OCI-LY1 (cell line): Measurements from ENCODE around the gene TMEM132C.

Source experiments
- H2AFZ ChIP-seq: fragments of 200-600 bp; sonication (generic), shearing (Covaris generic); 2 replicates; pipeline ENCODE4 v1.6.0; 2014; ENCODE audit warnings: antibody characterized with exemption, mild to moderate bottlenecking, low read length
- H3F3A ChIP-seq: fragments of 200-600 bp; sonication (generic), shearing (Covaris generic); 2 replicates; pipeline ENCODE4 v1.6.0; 2014; ENCODE audit warnings: mild to moderate bottlenecking, antibody characterized with exemption, low read length, moderate library complexity; ENCODE audit not compliant: insufficient read depth
- H3K27ac ChIP-seq: fragments of 200-600 bp; sonication (generic); 2 replicates; pipeline ENCODE4 v1.5.1; 2014; ENCODE audit warnings: low read length, mixed run types, mild to moderate bottlenecking, low read depth; ENCODE audit not compliant: poor library complexity, severe bottlenecking
- H3K27me3 ChIP-seq: fragments of 200-600 bp; sonication (generic); 2 replicates; pipeline ENCODE4 v1.6.0; 2014; ENCODE audit warnings: antibody characterized with exemption, mild to moderate bottlenecking, low read length, moderate library complexity; ENCODE audit not compliant: insufficient read depth
- H3K36me3 ChIP-seq: fragments of 200-600 bp; sonication (generic); 2 replicates; pipeline ENCODE4 v1.6.1; 2014; ENCODE audit warnings: mild to moderate bottlenecking, antibody characterized with exemption, low read length, moderate library complexity, mixed read lengths; ENCODE audit not compliant: insufficient read depth
- H3K4me1 ChIP-seq: fragments of 200-600 bp; sonication (generic); 2 replicates; pipeline ENCODE4 v1.5.1; 2014; ENCODE audit warnings: mild to moderate bottlenecking, low read length, moderate library complexity; ENCODE audit not compliant: insufficient read depth, severe bottlenecking
- H3K4me2 ChIP-seq: fragments of 200-600 bp; sonication (generic), shearing (Covaris generic); 2 replicates; pipeline ENCODE4 v1.6.1; 2014; ENCODE audit warnings: low read length
- H3K4me3 ChIP-seq: fragments of 200-600 bp; sonication (generic); 2 replicates; pipeline ENCODE4 v1.5.1; 2014; ENCODE audit warnings: low read length, low read depth, mild to moderate bottlenecking, mixed read lengths; ENCODE audit not compliant: poor library complexity, severe bottlenecking
- H3K79me2 ChIP-seq: fragments of 200-600 bp; shearing (Covaris generic); 2 replicates; pipeline ENCODE4 v1.6.1; 2016; ENCODE audit warnings: mixed run types, low read length, mixed read lengths; ENCODE audit not compliant: insufficient read depth
- H3K9ac ChIP-seq: fragments of 200-600 bp; sonication (generic), shearing (Covaris generic); 2 replicates; pipeline ENCODE4 v1.6.1; 2014; ENCODE audit warnings: mild to moderate bottlenecking, low read length, mixed read lengths
- H3K9me2 ChIP-seq: fragments of 200-600 bp; sonication (generic), shearing (Covaris generic); 2 replicates; pipeline ENCODE4 v1.6.1; 2014; ENCODE audit warnings: low read depth, mild to moderate bottlenecking, low read length, mixed read lengths
- H3K9me3 ChIP-seq: fragments of 200-600 bp; shearing (Covaris generic); 2 replicates; pipeline ENCODE4 v1.6.1; 2014; ENCODE audit warnings: low read length, mixed read lengths
- H4K20me1 ChIP-seq: fragments of 200-600 bp; sonication (generic), shearing (Covaris generic); 2 replicates; pipeline ENCODE4 v1.6.0; 2016; ENCODE audit warnings: mild to moderate bottlenecking, low read length; ENCODE audit not compliant: insufficient read depth
- EZH2 ChIP-seq: fragments of 200-600 bp; sonication (generic), shearing (Covaris generic); IDR thresholded peaks from 2 replicates; pipeline ENCODE4 v1.8.0; 2017; ENCODE audit warnings: borderline replicate concordance, mixed run types, mild to moderate bottlenecking, antibody characterized with exemption, low read length, moderate library complexity, mixed read lengths
- TF ChIP-seq, protein P1 (sequence below): fragments of 200-600 bp; sonication (generic), shearing (Covaris generic); IDR thresholded peaks from 2 replicates; pipeline ENCODE4 v1.5.1; 2017; ENCODE audit warnings: mild to moderate bottlenecking, antibody characterized with exemption, low read length, moderate library complexity, mixed read lengths

The TMEM132C gene

GRCh38 chr12:128339631-128340030 lies 72.7 kb downstream of the TMEM132C start:
- TF ChIP-seq EZH2: no peak
- Histone ChIP-seq H3K9me3 (no peaks in the 10 kb centered on the region), H3K9ac (no peak overlapping the region), H3K36me3 (no peaks in the 10 kb centered on the region), H3K4me2 (no peak overlapping the region), H3K4me3 (no peak overlapping the region), H3K4me1 (no peaks in the 10 kb centered on the region), H3K79me2 (no peaks in the 10 kb centered on the region), H2AFZ (no peak overlapping the region), H4K20me1 (no peaks in the 10 kb centered on the region), H3K27ac (no peak overlapping the region), H3F3A (no peaks in the 10 kb centered on the region), H3K27me3 (no peaks in the 10 kb centered on the region), H3K9me2 (no peaks in the 10 kb centered on the region)

DNA sequence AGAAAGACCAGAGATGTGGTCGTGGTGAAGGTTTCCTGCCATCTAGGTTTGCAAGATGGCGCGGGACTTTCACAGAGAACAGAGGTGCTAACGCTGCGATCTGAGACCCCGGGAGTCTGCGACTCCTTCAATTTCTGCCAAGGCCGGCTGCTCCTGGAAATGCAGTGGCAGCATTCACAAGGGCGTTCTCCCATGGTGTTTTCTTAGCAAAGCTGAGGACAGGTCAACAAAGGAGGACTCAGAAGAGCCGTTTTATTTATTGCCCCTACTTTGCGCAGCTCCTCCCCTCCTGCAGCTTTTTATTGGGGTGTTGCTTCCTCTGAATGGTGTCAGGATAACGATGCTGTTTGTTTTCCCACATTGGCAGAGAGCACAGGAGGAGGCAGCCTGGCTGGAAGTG lies 86.3 kb downstream of the TMEM132C start:
- no peaks in the 10 kb centered on the region for H3K36me3 ChIP-seq
- no peaks in the 10 kb centered on the region for H3K9me3 ChIP-seq
- H3K9ac ChIP-seq: no peak overlapping the region
- no peaks in the 10 kb centered on the region for H3F3A ChIP-seq
- H2AFZ ChIP-seq: no peak overlapping the region
- H3K27me3 ChIP-seq: no peaks in the 10 kb centered on the region
- no peaks in the 10 kb centered on the region for H3K9me2 ChIP-seq
- no peak overlapping the region for H3K4me2 ChIP-seq
- H3K4me3 ChIP-seq: no peak overlapping the region
- no peak overlapping the region for H3K27ac ChIP-seq
- H3K4me1 ChIP-seq: no peaks in the 10 kb centered on the region
- TF ChIP-seq, protein P1, sequence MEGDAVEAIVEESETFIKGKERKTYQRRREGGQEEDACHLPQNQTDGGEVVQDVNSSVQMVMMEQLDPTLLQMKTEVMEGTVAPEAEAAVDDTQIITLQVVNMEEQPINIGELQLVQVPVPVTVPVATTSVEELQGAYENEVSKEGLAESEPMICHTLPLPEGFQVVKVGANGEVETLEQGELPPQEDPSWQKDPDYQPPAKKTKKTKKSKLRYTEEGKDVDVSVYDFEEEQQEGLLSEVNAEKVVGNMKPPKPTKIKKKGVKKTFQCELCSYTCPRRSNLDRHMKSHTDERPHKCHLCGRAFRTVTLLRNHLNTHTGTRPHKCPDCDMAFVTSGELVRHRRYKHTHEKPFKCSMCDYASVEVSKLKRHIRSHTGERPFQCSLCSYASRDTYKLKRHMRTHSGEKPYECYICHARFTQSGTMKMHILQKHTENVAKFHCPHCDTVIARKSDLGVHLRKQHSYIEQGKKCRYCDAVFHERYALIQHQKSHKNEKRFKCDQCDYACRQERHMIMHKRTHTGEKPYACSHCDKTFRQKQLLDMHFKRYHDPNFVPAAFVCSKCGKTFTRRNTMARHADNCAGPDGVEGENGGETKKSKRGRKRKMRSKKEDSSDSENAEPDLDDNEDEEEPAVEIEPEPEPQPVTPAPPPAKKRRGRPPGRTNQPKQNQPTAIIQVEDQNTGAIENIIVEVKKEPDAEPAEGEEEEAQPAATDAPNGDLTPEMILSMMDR: no peak
- TF ChIP-seq EZH2: no peak
- H4K20me1 ChIP-seq: no peaks in the 10 kb centered on the region
- H3K79me2 ChIP-seq: no peaks in the 10 kb centered on the region

GRCh38 chr12:128356547-128356946 lies 89.6 kb downstream of the TMEM132C start:
- Histone ChIP-seq H3K4me2 (no peak overlapping the region), H3K4me3 (no peak overlapping the region), H3K79me2 (no peaks in the 10 kb centered on the region), H3K4me1 (no peaks in the 10 kb centered on the region), H3K36me3 (no peaks in the 10 kb centered on the region), H2AFZ (no peak overlapping the region), H3K27me3 (no peaks in the 10 kb centered on the region), H4K20me1 (no peaks in the 10 kb centered on the region), H3K9me2 (no peaks in the 10 kb centered on the region), H3K9me3 (no peaks in the 10 kb centered on the region), H3K9ac (no peak overlapping the region), H3F3A (no peaks in the 10 kb centered on the region), H3K27ac (no peak overlapping the region)
- TF ChIP-seq, protein P1: no peak
- TF ChIP-seq EZH2: no peak

GRCh38 chr12:128361400-128361995 lies 94.5 kb downstream of the TMEM132C start:
- H3K4me2 ChIP-seq: no peak overlapping the region
- H3K79me2 ChIP-seq: no peaks in the 10 kb centered on the region
- no peaks in the 10 kb centered on the region for H4K20me1 ChIP-seq
- no peaks in the 10 kb centered on the region for H3K4me1 ChIP-seq
- H3K27ac ChIP-seq: no peak overlapping the region
- H3K9me2 ChIP-seq: no peaks in the 10 kb centered on the region
- H2AFZ ChIP-seq: no peak overlapping the region
- no peak overlapping the region for H3K4me3 ChIP-seq
- H3F3A ChIP-seq: no peaks in the 10 kb centered on the region
- 0 out of 2 replicates have a peak, but pooled peaks cover 3% of the 10 kb centered on the region for H3K27me3 ChIP-seq
- TF ChIP-seq, protein P1: no peak
- no peak for TF ChIP-seq EZH2
- no peaks in the 10 kb centered on the region for H3K36me3 ChIP-seq
- H3K9me3 ChIP-seq: no peaks in the 10 kb centered on the region
- H3K9ac ChIP-seq: no peak overlapping the region
